Fibroblast of lung (primary cell): ENCODE data around the gene PACSIN1. TPM values are rescaled to one million over a fixed set of nuclear protein-coding genes. Genes with fewer than 3 reads are reported as not detected.

Experiments used
- DNase-seq, 2 donors: peaks; one replicate each; pipeline versions ENCODE4 v3.0.0 to v3.0.0-alpha.2; 2010; ENCODE audit warnings: low read depth in 2 of 2
- H2AFZ ChIP-seq: 2 replicates; pipeline ENCODE4 v1.5.1; 2012; ENCODE audit warnings: low read length, control low read depth, inconsistent platforms
- H3K27ac ChIP-seq: 2 replicates; pipeline ENCODE4 v1.5.1; 2011; ENCODE audit warnings: low read length, control low read depth; ENCODE audit not compliant: insufficient read depth
- H3K27me3 ChIP-seq: 2 replicates; pipeline ENCODE4 v1.5.1; 2011; ENCODE audit warnings: mild to moderate bottlenecking, low read length; ENCODE audit not compliant: control insufficient read depth, insufficient read depth
- H3K36me3 ChIP-seq: 2 replicates; pipeline ENCODE4 v1.5.1; 2011; ENCODE audit warnings: low read length; ENCODE audit not compliant: control insufficient read depth, insufficient read depth
- H3K4me1 ChIP-seq: 2 replicates; pipeline ENCODE4 v1.5.1; 2011; ENCODE audit warnings: low read length; ENCODE audit not compliant: control insufficient read depth, insufficient read depth; ENCODE audit errors: extremely low read depth
- H3K4me2 ChIP-seq: 2 replicates; pipeline ENCODE4 v1.5.1; 2011; ENCODE audit warnings: low read length, control low read depth; ENCODE audit not compliant: insufficient read depth; ENCODE audit errors: extremely low read depth
- H3K4me3 ChIP-seq, 4 experiments: fragments of 200-600 bp in 1 of 4; sonication (generic) in 1 of 4; replicated peaks in 1 of 4; 2 replicates each; pipeline ENCODE4 v1.5.1; 2011 to 2016; ENCODE audit warnings: low read length in 4 of 4, low read depth in 3 of 4, mild to moderate bottlenecking in 3 of 4, control low read depth in 2 of 4, inconsistent platforms in 1 of 4, mixed read lengths in 1 of 4; ENCODE audit not compliant: insufficient read depth in 1 of 4; ENCODE audit errors: control extremely low read depth in 1 of 4
- H3K79me2 ChIP-seq: 2 replicates; pipeline ENCODE4 v1.5.1; 2012; ENCODE audit warnings: mild to moderate bottlenecking, low read length, inconsistent platforms; ENCODE audit not compliant: control insufficient read depth, insufficient read depth
- H3K9ac ChIP-seq: 2 replicates; pipeline ENCODE4 v1.5.1; 2011; ENCODE audit warnings: mild to moderate bottlenecking, low read length, control low read depth; ENCODE audit not compliant: insufficient read depth
- H3K9me3 ChIP-seq: 2 replicates; pipeline ENCODE4 v1.5.1; 2012; ENCODE audit warnings: low read depth, low read length; ENCODE audit not compliant: control insufficient read depth, insufficient read depth
- H4K20me1 ChIP-seq: 2 replicates; pipeline ENCODE4 v1.5.1; 2011; ENCODE audit warnings: low read length; ENCODE audit not compliant: control insufficient read depth, insufficient read depth; ENCODE audit errors: extremely low read depth
- CTCF ChIP-seq, 2 donors: IDR thresholded peaks in 1 of 2; conservative IDR thresholded peaks in 1 of 2; 1 replicate in 1 of 2; 2 replicates in 1 of 2; pipeline ENCODE4 v1.5.1; 2011 to 2012; ENCODE audit warnings: low read length in 2 of 2, control low read depth in 1 of 2, inconsistent platforms in 1 of 2, low read depth in 1 of 2, mild to moderate bottlenecking in 1 of 2
- EZH2 ChIP-seq: IDR thresholded peaks from 2 replicates; pipeline ENCODE4 v1.5.1; 2012; ENCODE audit warnings: low read length, control low read depth, mild to moderate bottlenecking; ENCODE audit errors: missing control alignments
- polyA plus RNA-seq, 2 donors: library from polyadenylated mRNA; depleted of rRNA in 1 of 2; stranded (reverse) in 1 of 2; unstranded in 1 of 2; fragments of >200 nt; gene quantifications; 2 replicates each; pipeline ENCODE4 v1.2.1, GENCODE V29; 2011 to 2012; ENCODE audit warnings: missing spikeins in 1 of 2
- total RNA-seq: library from RNA; depleted of rRNA; stranded (reverse); fragments of >200 nt; gene quantifications from 2 replicates; pipeline ENCODE4 v1.2.1, GENCODE V29; 2014

Gene PACSIN1
- total and polyA plus RNA-seq, 2 donors (not counting 1 experiment from before 2014, with no cell fraction given) = under 0.01 TPM; not detected in 1

GRCh38 chr6:34437644-34437970 is 28.3 kb upstream of the PACSIN1 start:
- H3K27me3 ChIP-seq = no peaks in the 10 kb centered on the region

GRCh38 chr6:34438705-34439104 is 27.2 kb upstream of the PACSIN1 start:
- Histone ChIP-seq H3K27ac (no peak overlapping the region), H3K27me3 (peaks cover 4% of the 10 kb centered on the region), H3K36me3 (no peaks in the 10 kb centered on the region), H3K4me2 (no peak overlapping the region), H3K4me3 (no peak overlapping the region), H4K20me1 (no peaks in the 10 kb centered on the region), H3K9ac (no peak overlapping the region), H2AFZ (no peak overlapping the region), H3K4me1 (no peaks in the 10 kb centered on the region), H3K9me3 (no peaks in the 10 kb centered on the region), H3K79me2 (no peaks in the 10 kb centered on the region)
- TF ChIP-seq CTCF (conservative IDR thresholded peaks at IDR 0.05 in 1 of 2, IDR thresholded peaks at IDR 0.05 in 1 of 2; ENCODE audit: low read depth in 1 of 2, low read length in 2 of 2) = no peak
- no peak for TF ChIP-seq EZH2
- no peak for DNase-seq

More at GRCh38 chr6:34437644-34437970, 28.3 kb upstream of the PACSIN1 start:
- Histone ChIP-seq H4K20me1 (no peaks in the 10 kb centered on the region), H3K4me3 (no peak overlapping the region), H3K4me2 (no peak overlapping the region), H3K9me3 (no peaks in the 10 kb centered on the region), H3K4me1 (no peaks in the 10 kb centered on the region), H3K36me3 (no peaks in the 10 kb centered on the region), H3K9ac (no peak overlapping the region), H2AFZ (no peak overlapping the region), H3K79me2 (no peaks in the 10 kb centered on the region), H3K27ac (no peak overlapping the region)
- no peak for TF ChIP-seq CTCF (conservative IDR thresholded peaks at IDR 0.05 in 1 of 2, IDR thresholded peaks at IDR 0.05 in 1 of 2; ENCODE audit: low read depth in 1 of 2, low read length in 2 of 2)
- TF ChIP-seq EZH2 = no peak
- DNase-seq = no peak

- H3K4me2 ChIP-seq = no peak overlapping the region
- TF ChIP-seq CTCF (conservative IDR thresholded peaks at IDR 0.05 in 1 of 2, IDR thresholded peaks at IDR 0.05 in 1 of 2; ENCODE audit: low read depth in 1 of 2, low read length in 2 of 2) = no peak
- TF ChIP-seq EZH2 = no peak
- H3K9ac ChIP-seq = no peak overlapping the region
- H2AFZ ChIP-seq = no peak overlapping the region
- no peaks in the 10 kb centered on the region for H3K9me3 ChIP-seq
- H4K20me1 ChIP-seq = no peaks in the 10 kb centered on the region
- no peak overlapping the region for H3K27ac ChIP-seq
- no peaks in the 10 kb centered on the region for H3K79me2 ChIP-seq
- no peak for DNase-seq
- H3K4me1 ChIP-seq = no peaks in the 10 kb centered on the region
- H3K27me3 ChIP-seq = peaks cover 4% of the 10 kb centered on the region
- H3K4me3 ChIP-seq = no peak overlapping the region
- H3K36me3 ChIP-seq = no peaks in the 10 kb centered on the region
Measured at GRCh38 chr6:34439442-34439841, 26.4 kb upstream of the PACSIN1 start.
